Smooth muscle cell (in vitro differentiated cells): Measurements from ENCODE around the gene NLRP1. TPM values are rescaled to one million over a fixed set of nuclear protein-coding genes. Genes with fewer than 3 reads are reported as not detected.
A peak's percentile ranks its signal among the peaks of the same experiment; 100 is the strongest.

Source experiments
- DNase-seq: peaks from one replicate; lab custom pipeline; 2025; ENCODE audit not compliant: unreplicated experiment; lab: John Stamatoyannopoulos, UW
- H2AFZ ChIP-seq: fragments of 200-600 bp; sonication (generic); 2 replicates; pipeline ENCODE4 v1.6.0; 2016; ENCODE audit warnings: antibody characterized with exemption, low read depth, mild to moderate bottlenecking
- H3F3A ChIP-seq: fragments of 200-600 bp; sonication (generic); 2 replicates; pipeline ENCODE4 v1.6.0; 2017; ENCODE audit warnings: antibody characterized with exemption, low read depth
- H3K27ac ChIP-seq: fragments of 200-600 bp; sonication (generic); 2 replicates; pipeline ENCODE4 v1.5.1; 2016; ENCODE audit warnings: low read depth, mild to moderate bottlenecking
- H3K27me3 ChIP-seq: fragments of 200-600 bp; sonication (generic); 2 replicates; pipeline ENCODE4 v1.6.1; 2016; ENCODE audit warnings: low read depth, mild to moderate bottlenecking
- H3K36me3 ChIP-seq: fragments of 200-600 bp; sonication (generic); 2 replicates; pipeline ENCODE4 v1.5.1; 2016; ENCODE audit warnings: low read depth
- H3K4me1 ChIP-seq: fragments of 200-600 bp; sonication (generic); 2 replicates; pipeline ENCODE4 v1.5.1; 2016; ENCODE audit warnings: low read depth
- H3K4me2 ChIP-seq: fragments of 200-600 bp; sonication (generic); 2 replicates; pipeline ENCODE4 v1.6.0; 2016; ENCODE audit warnings: mild to moderate bottlenecking
- H3K4me3 ChIP-seq: fragments of 200-600 bp; sonication (generic); 2 replicates; pipeline ENCODE4 v1.5.1; 2016; ENCODE audit warnings: mild to moderate bottlenecking
- H3K79me2 ChIP-seq: fragments of 200-600 bp; sonication (generic); 2 replicates; pipeline ENCODE4 v1.6.0; 2016; ENCODE audit warnings: low read depth, mild to moderate bottlenecking
- H3K9ac ChIP-seq: fragments of 200-600 bp; sonication (generic); 2 replicates; pipeline ENCODE4 v1.6.0; 2016; ENCODE audit warnings: low read depth
- H3K9me3 ChIP-seq: fragments of 200-600 bp; sonication (generic); replicated peaks from 2 replicates; pipeline ENCODE4 v1.5.1; 2016; ENCODE audit warnings: low read depth
- H4K20me1 ChIP-seq: fragments of 200-600 bp; sonication (generic); 2 replicates; pipeline ENCODE4 v1.6.0; 2016; ENCODE audit warnings: low read depth
- CTCF ChIP-seq: fragments of 200-600 bp; sonication (generic); IDR thresholded peaks from 2 replicates; pipeline ENCODE4 v1.5.1; 2017; ENCODE audit warnings: borderline replicate concordance, mild to moderate bottlenecking, antibody characterized with exemption; ENCODE audit not compliant: insufficient read depth, poor library complexity, severe bottlenecking
- WGBS: methylation state at CpG from one replicate; pipeline ENCODE4 v1.1.7; 2016; ENCODE audit warnings: low lambda C conversion rate; 5-methylcytosine and 5-hydroxymethylcytosine counted together
- polyA plus RNA-seq: library from polyadenylated mRNA; unstranded; fragments of >200 nt; fragmentation: Nextera tagmentation; extraction: Ambion mirVana; gene quantifications from 2 replicates; pipeline ENCODE4 v1.2.1, GENCODE V29; 2016
- total RNA-seq: library from RNA; depleted of rRNA; stranded (reverse); fragments of >200 nt; gene quantifications from 2 replicates; pipeline ENCODE4 v1.2.3, GENCODE V29; 2014

Gene NLRP1
- total and polyA plus RNA-seq, 2 experiments from 2014 or later, result 47.2 to 75.7 TPM

- no peak overlapping the region for H3K9ac ChIP-seq
- H3F3A ChIP-seq, result no peaks in the 10 kb centered on the region
- H3K27me3 ChIP-seq, result no peaks in the 10 kb centered on the region
- no peak overlapping the region for H2AFZ ChIP-seq
- H3K4me2 ChIP-seq, result no peak overlapping the region
- H3K79me2 ChIP-seq, result no peaks in the 10 kb centered on the region
- no peaks in the 10 kb centered on the region for H4K20me1 ChIP-seq
- H3K27ac ChIP-seq, result no peak overlapping the region
- H3K36me3 ChIP-seq, result no peaks in the 10 kb centered on the region
- H3K9me3 ChIP-seq, result no peaks in the 10 kb centered on the region
- no peak for DNase-seq
- no peak for TF ChIP-seq CTCF
- H3K4me3 ChIP-seq, result no peak overlapping the region
- WGBS, result 66% methylated on average over 10 of the region's 11 CpGs
- no peaks in the 10 kb centered on the region for H3K4me1 ChIP-seq
Observed at GRCh38 chr17:5585836-5586521, 1.7 kb upstream of the NLRP1 start.

GRCh38 chr17:5585287-5585794 is 1.0 kb upstream of the NLRP1 start:
- H3K79me2 ChIP-seq, result no peaks in the 10 kb centered on the region
- H3F3A ChIP-seq, result no peaks in the 10 kb centered on the region
- no peak overlapping the region for H3K9ac ChIP-seq
- WGBS, result 94% methylated on average over 11 of the region's 11 CpGs
- no peaks in the 10 kb centered on the region for H3K36me3 ChIP-seq
- H3K9me3 ChIP-seq, result no peaks in the 10 kb centered on the region
- H3K4me1 ChIP-seq, result no peaks in the 10 kb centered on the region
- no peak for DNase-seq
- H3K27me3 ChIP-seq, result no peaks in the 10 kb centered on the region
- no peak overlapping the region for H3K27ac ChIP-seq
- TF ChIP-seq CTCF, result no peak
- H2AFZ ChIP-seq, result no peak overlapping the region
- no peaks in the 10 kb centered on the region for H4K20me1 ChIP-seq
- no peak overlapping the region for H3K4me2 ChIP-seq
- H3K4me3 ChIP-seq, result no peak overlapping the region

- no peak overlapping the region for H3K4me3 ChIP-seq
- no peaks in the 10 kb centered on the region for H4K20me1 ChIP-seq
- H3K9ac ChIP-seq, result no peak overlapping the region
- peak overlapping the region; percentile 37 for H2AFZ ChIP-seq
- DNase-seq, result no peak
- no peaks in the 10 kb centered on the region for H3K79me2 ChIP-seq
- no peaks in the 10 kb centered on the region for H3K4me1 ChIP-seq
- no peaks in the 10 kb centered on the region for H3K27me3 ChIP-seq
- no peaks in the 10 kb centered on the region for H3K36me3 ChIP-seq
- WGBS, result 95% methylated on average over 21 of the region's 21 CpGs
- TF ChIP-seq CTCF, result no peak
- H3K4me2 ChIP-seq, result peak overlapping the region; percentile 8
- H3K9me3 ChIP-seq, result no peaks in the 10 kb centered on the region
- H3F3A ChIP-seq, result no peaks in the 10 kb centered on the region
- no peak overlapping the region for H3K27ac ChIP-seq
Observed at GRCh38 chr17:5583426-5584382, 605 bp downstream of the NLRP1 start.
